ENCODE data around the gene ZNF664. TPM values are rescaled to one million over a fixed set of nuclear protein-coding genes. Genes with fewer than 3 reads are reported as not detected.

The ZNF664 gene
- total RNA-seq, 2 donors from 2014 or later: 124 TPM

- H3K9me3 ChIP-seq: no peaks in the 10 kb centered on the region
- peaks cover 4% of the 10 kb centered on the region for H3K36me3 ChIP-seq
- no peak overlapping the region for H3K27ac ChIP-seq
- no peaks in the 10 kb centered on the region for H3K4me1 ChIP-seq
- no peak for DNase-seq
- H3K4me3 ChIP-seq: no peak overlapping the region
- TF ChIP-seq CTCF (IDR thresholded peaks at IDR 0.05): no peak
- intact Hi-C loops (cut with DNase I): no loop called here
- no peak overlapping the region for H3K9ac ChIP-seq (ENCODE audit: low read depth in 2 of 2, low read length in 2 of 2)
- no peaks in the 10 kb centered on the region for H3K27me3 ChIP-seq
Observed at GRCh38 chr12:124002654-124003053, 29.6 kb downstream of the ZNF664 start.

- TF ChIP-seq CTCF (IDR thresholded peaks at IDR 0.05): no peak
- H3K4me3 ChIP-seq: no peak overlapping the region
- H3K9me3 ChIP-seq: no peaks in the 10 kb centered on the region
- no peak overlapping the region for H3K9ac ChIP-seq (ENCODE audit: low read depth in 2 of 2, low read length in 2 of 2)
- no peaks in the 10 kb centered on the region for H3K36me3 ChIP-seq
- H3K27me3 ChIP-seq: no peaks in the 10 kb centered on the region
- no peak for DNase-seq
- no peaks in the 10 kb centered on the region for H3K4me1 ChIP-seq
- intact Hi-C loops (cut with DNase I): no loop called here
- H3K27ac ChIP-seq: no peak overlapping the region
Observed at GRCh38 chr12:124004233-124004875, 31.3 kb downstream of the ZNF664 start.

- no peak for DNase-seq
- no peaks in the 10 kb centered on the region for H3K9me3 ChIP-seq
- H3K4me1 ChIP-seq: no peaks in the 10 kb centered on the region
- no peaks in the 10 kb centered on the region for H3K36me3 ChIP-seq
- H3K27ac ChIP-seq: no peak overlapping the region
- H3K4me3 ChIP-seq: no peak overlapping the region
- no peaks in the 10 kb centered on the region for H3K27me3 ChIP-seq
- TF ChIP-seq CTCF (IDR thresholded peaks at IDR 0.05): no peak
- H3K9ac ChIP-seq (ENCODE audit: low read depth in 2 of 2, low read length in 2 of 2): no peak overlapping the region
- intact Hi-C loops (cut with DNase I): no loop called here
Observed at GRCh38 chr12:124006085-124006845, 33.2 kb downstream of the ZNF664 start.

- Histone ChIP-seq H3K4me1 (no peaks in the 10 kb centered on the region), H3K36me3 (no peaks in the 10 kb centered on the region), H3K4me3 (no peak overlapping the region), H3K9ac (ENCODE audit: low read depth in 2 of 2, low read length in 2 of 2) (no peak overlapping the region), H3K9me3 (no peaks in the 10 kb centered on the region), H3K27ac (no peak overlapping the region), H3K27me3 (no peaks in the 10 kb centered on the region)
- no peak for DNase-seq
- TF ChIP-seq CTCF (IDR thresholded peaks at IDR 0.05): no peak
- intact Hi-C loops (cut with DNase I): no loop called here
Observed at GRCh38 chr12:124006846-124007713, 34.1 kb downstream of the ZNF664 start.

GRCh38 chr12:124007826-124008570 lies 35.0 kb downstream of the ZNF664 start:
- no peak for DNase-seq
- Histone ChIP-seq H3K4me1 (no peaks in the 10 kb centered on the region), H3K27ac (no peak overlapping the region), H3K27me3 (no peaks in the 10 kb centered on the region), H3K9ac (ENCODE audit: low read depth in 2 of 2, low read length in 2 of 2) (no peak overlapping the region), H3K4me3 (no peak overlapping the region), H3K36me3 (no peaks in the 10 kb centered on the region), H3K9me3 (no peaks in the 10 kb centered on the region)
- intact Hi-C loops (cut with DNase I): no loop called here
- no peak for TF ChIP-seq CTCF (IDR thresholded peaks at IDR 0.05)
